Spleen (tissue), 7 donors: ENCODE measurements around the gene CCDC134.

Experiments used
- POLR2A ChIP-seq, 3 donors: fragments of 450-650 bp; IDR thresholded peaks; one replicate each; pipeline ENCODE4 v1.5.1; 2017; ENCODE audit warnings: antibody characterized with exemption in 3 of 3, mild to moderate bottlenecking in 1 of 3
- TF ChIP-seq, protein P1 (sequence below), 11 experiments: fragments of 200-600 bp in 7 of 11; fragments of 450-650 bp in 4 of 11; sonication (generic) in 4 of 11; IDR thresholded peaks in 8 of 11; conservative IDR thresholded peaks in 3 of 11; 1 replicate in 7 of 11; 2 replicates in 4 of 11; pipeline versions ENCODE4 v1.4.0 to v1.8.0; 2016 to 2021; ENCODE audit warnings: antibody characterized with exemption in 11 of 11, inconsistent platforms in 4 of 11, mild to moderate bottlenecking in 1 of 11
- donor health status: DM: no; HTN: no; CAD: no; lungs with moderate emphysema.
- donor health status: DM: no; HTN: no; CAD: no.
- donor health status: DM: no; HTN: no; CAD: no.

DNA sequence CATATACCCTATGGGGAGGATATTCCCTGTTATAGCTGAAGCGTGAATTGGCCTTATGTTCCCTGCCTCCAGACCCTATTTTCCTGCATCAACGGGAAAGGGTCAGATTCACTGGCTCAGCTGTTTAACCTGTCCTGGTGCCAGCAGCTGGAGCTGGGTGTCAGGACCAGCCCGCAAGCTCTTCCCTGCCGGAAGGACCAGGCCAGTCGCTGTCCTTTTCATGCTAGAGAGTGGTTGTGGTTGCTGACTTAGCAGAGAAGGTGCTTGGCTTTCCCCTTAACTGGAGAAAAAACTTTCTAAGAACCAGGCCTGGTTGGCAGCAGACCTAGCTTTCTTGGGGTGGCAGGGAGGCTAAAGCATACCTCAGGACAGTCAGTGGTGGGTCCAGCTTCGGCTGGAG lies 27.2 kb downstream of the CCDC134 start:
- TF ChIP-seq, protein P1, sequence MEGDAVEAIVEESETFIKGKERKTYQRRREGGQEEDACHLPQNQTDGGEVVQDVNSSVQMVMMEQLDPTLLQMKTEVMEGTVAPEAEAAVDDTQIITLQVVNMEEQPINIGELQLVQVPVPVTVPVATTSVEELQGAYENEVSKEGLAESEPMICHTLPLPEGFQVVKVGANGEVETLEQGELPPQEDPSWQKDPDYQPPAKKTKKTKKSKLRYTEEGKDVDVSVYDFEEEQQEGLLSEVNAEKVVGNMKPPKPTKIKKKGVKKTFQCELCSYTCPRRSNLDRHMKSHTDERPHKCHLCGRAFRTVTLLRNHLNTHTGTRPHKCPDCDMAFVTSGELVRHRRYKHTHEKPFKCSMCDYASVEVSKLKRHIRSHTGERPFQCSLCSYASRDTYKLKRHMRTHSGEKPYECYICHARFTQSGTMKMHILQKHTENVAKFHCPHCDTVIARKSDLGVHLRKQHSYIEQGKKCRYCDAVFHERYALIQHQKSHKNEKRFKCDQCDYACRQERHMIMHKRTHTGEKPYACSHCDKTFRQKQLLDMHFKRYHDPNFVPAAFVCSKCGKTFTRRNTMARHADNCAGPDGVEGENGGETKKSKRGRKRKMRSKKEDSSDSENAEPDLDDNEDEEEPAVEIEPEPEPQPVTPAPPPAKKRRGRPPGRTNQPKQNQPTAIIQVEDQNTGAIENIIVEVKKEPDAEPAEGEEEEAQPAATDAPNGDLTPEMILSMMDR (IDR thresholded peaks at IDR 0.05 in 8 of 11, conservative IDR thresholded peaks at IDR 0.05 in 3 of 11), result no peak
- no peak for TF ChIP-seq POLR2A (IDR thresholded peaks at IDR 0.05)
